T-helper 1 cell (primary cell): Measurements from ENCODE around the gene UVRAG.

Experiments
- DNase-seq, 5 donors: peaks; one replicate each; pipeline ENCODE4 v3.0.0-alpha.2; 2012 to 2020

UVRAG gene

DNA sequence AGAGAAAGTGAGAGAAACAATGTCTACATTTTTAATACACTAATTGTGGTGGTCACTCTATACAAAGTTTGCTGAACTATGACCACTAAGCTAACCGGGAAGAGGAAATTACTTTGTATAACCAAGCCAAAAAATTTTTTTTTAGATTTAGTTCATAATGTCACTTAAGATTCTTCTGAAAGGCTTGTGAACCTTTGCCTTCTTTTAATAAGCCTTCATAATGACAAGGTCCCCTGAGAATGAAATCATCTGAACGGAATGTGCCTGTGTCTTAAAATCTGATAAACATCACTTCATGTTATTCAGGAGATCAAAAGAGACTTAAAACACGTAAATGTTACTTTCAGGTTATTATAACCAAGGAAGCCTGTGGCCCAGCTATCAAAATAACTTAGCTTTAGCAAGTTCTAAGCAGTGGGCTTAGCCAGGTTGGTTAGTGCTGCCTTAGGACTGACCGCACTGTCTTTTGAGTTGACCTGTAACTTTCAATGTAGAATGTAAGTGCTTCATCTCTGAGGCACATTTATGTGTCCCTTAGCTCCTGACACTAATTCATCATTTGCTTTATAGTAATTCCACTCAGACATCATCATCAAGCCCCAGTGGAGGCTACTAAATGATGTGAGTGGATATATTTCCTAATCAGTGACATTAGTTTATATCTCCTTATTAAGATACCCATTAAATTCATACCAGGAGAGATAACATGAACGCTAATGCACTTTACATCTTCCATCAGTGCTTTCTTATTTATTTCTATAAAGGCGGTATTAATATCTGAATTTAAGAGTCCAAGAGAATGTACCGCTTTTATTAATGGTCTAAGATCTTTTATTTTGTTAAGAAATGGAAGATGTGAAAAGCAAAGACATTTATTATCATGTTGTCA lies 268.8 kb downstream of the UVRAG start:
- DNase-seq = no peak

DNA sequence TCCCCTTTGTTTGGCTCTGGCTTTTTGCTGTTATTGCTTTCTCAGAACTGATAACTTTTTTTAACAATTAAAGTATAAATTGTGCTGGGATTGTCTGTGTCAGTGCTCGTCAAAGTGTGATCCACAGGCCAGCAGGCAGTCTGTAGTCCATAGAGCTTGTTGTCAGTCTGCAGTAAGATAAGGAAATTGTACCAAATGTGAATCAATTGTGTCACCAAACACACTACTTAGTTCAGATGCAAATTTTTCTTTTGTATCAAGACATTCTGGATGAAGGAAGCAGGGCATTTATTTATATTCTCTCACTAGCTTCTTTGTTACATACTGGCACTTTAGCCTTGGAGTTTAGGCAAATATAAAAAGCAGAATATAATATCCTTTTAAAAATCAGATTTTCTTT lies 270.3 kb downstream of the UVRAG start:
- DNase-seq = no peak

DNA sequence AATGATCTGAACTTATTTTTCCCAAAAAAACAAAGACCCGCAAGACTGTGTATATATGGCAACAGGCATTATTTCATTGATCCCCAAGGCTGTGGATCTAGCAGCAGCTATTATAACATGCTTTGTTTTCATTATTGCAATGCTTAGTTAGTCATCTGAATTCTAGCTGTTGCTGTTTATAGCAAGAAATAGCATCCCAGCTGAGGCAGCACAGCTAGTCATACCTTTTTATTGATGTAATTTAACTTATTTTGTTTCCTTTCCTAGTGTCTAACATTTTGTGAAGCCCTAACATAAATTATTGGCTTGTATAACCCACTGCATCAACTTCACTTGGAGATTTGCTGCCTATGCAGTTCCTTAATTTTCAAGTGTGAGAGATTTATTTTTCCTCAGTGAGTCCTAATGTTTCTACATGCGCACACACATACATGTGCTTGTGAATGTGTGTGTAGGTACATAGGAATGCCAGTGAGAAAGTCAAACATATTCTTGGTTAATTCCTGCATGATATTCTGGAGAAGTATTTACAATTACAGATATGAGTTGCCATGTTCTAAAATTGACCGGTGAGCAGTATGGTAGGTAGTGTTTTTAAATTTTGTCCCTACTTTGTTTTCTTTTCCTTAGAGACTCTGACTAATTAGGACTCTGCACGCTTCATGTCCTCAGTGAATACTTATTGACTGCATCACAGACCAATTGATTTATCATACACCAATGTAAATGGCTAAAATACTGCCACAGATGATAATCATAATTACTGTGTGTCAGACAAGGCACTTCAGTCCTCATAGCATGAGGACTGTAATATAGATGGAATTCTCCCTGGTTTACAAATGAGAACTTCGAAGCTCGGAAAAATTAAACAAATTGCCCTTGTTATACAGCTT lies 272.0 kb downstream of the UVRAG start:
- DNase-seq = no peak

DNA sequence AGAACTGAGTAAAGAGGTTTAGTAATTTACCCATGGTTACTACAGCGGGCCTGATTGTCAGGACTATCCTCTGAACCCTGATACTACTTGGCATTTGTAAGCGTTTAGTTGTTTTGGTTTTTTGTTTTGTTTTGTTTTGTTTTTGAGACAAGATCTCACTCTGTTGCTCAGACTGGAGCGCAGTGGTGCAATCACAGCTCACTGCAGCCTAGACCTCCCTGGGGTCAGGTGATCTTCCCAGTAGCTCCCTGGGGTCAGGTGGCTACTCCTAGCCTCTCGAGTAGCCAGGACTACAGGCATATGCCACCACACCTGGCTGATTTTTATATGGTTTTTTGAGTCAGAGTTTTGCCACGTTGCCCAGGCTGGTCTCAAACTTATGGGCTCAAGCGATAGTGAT lies 272.7 kb downstream of the UVRAG start:
- no peak for DNase-seq

DNA sequence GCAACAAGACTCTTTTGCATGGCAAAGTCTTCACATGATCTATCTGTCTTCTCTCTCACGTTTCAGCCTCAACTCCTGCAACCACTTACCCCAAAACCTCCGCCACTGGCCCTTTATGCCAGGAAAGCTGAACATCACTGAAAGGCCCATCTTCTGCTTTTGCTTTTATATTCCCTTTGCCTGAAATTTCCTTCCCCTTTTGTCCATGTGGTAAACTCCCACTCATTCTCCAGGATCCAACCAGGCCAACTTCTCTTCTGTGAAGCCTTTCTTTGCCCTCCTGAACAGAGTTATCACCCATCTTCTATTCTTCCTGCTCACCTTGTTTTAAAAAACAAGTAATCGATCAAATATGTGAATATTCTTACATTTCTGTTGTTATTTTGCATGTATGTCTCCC lies 273.5 kb downstream of the UVRAG start:
- DNase-seq = no peak

DNA sequence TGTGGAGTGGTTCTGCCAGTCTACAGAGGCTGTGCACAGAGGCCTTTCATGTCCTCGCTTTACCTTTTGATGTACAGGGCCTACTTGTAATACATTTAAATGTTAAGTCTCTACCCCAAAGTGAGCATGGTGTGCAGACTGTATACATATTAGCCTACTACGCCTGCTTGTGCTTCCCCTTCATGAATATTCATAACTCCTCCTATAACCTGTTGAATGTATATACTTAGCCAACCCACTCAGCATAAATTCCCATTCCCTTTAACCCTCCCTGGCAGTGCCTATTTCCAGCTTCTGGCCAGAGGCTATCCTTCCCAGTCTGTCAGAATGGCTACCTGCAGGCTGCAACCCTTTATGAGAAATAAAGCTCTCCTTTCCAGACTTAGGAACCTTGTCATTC lies 275.2 kb downstream of the UVRAG start:
- no peak for DNase-seq

DNA sequence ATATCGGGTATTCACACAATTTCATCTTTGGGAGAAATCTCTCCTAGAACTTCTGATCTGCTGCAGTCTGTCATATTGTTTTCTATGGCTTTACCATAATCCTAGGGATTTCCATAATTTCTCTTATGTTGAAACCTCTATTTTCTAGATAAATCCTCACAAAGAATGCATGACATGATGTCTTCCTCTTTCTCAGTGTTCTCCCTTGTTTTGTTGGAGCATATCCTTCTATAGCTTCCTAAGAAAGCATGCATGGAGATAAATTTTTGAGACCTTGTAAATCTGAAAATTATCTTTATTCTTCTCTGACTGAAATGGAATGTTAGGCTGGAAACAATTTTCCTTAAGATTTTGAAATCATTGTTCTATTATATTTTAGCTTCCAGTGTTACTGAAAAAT lies 275.8 kb downstream of the UVRAG start:
- no peak for DNase-seq

DNA sequence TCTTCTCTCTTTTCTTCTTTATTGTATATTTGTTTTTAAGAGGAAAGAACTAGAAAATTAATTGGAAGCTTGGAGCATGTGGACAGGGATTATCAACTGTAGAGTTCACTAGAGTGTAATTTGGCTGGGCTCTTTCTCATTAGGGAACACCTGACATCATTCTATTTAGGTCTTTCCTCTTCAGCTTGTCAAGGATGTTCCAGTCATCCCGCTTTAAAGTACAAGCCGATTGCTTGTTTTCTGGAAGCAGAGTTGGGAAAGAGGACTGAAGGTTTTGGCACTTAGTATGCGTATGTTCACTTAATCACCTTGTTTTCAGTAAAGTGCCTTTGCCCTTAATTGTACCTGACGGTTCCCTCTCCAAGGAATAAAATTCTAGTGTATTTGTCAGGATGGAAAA lies 279.7 kb downstream of the UVRAG start:
- no peak for DNase-seq

DNA sequence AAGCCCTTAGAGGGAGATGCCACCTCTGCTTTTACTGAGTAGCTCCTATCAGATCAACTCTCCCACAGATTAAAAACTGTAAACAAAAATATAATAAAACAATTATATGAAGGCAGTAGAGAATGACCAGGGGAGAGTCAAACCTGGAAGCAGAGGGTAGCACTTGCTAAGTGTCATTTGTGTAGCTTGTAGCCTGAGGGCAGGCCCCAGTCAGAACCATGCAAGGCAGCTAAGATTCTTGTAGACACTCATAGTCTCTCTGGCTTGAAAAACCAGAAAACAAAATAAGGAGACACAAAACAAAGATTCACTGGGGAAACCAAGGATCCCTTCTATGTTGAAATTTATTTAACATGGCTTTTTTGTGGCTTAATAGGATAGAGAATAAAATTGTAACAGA lies 280.9 kb downstream of the UVRAG start:
- no peak for DNase-seq

DNA sequence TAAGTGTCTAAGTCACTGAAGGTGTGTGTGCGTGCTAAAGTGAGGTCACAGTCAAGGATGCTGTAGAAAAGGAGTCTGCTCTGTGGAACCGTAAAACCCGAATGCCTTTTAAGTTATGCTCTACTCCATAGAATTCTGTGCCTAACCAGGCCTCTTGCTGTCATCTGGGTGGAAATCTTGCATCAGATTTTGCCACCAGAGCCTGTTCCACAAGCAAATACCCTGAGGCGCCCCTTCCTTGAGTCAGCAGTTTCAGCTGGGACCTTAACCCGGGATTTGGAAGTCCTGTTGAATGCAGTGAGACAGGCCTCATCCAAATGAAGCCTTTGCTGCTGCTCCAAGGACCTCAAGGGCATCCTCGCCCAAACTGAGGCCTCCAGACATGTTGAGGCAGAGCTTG lies 281.5 kb downstream of the UVRAG start:
- DNase-seq = no peak

DNA sequence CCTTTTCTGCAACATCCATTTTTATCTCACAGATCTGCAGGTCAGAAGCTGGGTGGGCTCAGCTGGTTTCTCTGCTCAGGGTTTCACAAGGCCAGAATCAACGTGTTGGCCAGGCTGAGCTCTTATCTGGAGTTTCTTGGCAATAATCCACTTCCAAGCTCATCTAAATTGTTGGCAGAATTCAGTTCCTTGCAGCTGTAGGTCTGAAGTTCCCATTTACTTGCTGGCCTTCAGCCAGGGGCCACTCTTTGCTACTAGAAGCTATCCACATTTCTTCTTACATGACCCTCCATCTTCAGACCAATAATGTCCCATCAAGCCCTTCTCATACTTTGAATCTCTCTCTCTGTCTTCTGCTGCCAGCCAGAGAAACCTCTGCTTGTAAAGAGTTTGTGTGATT lies 287.8 kb downstream of the UVRAG start:
- no peak for DNase-seq

DNA sequence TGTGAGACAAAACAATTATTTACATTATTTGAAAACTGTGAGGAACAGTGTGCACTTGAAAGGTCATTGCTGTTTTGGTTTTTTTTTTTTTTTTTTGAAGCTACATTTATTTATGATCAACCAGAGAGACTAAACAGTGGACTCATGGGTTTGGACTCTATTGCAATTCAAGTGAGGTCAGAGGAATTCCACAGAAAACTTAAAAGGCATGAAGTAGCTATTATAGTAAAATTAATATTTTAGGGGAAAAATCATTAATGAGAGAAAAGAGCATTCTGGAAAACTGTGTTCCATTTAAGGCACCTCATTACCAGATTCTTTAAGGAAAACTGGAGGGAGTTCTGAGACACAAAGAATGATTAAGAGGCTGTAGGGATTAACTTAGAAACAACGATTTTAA lies 288.4 kb downstream of the UVRAG start:
- no peak for DNase-seq

DNA sequence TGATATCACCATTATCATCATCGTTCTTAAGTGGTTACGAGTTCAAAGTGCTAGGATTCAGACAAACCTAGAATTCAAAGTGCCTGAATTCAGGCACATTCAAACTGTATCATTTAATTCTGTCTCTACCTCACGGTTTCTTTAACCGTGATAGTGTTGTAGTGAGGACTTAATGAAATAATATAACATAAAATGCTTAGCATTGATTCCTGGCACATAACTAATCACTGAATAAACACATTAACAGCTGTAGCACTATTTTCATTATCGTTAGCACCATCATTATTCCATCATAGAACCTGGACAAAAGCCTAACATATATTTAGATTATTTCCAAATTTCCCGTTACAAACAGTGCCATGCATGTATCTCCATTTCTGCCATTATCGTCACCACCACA lies 289.3 kb downstream of the UVRAG start:
- DNase-seq = no peak

DNA sequence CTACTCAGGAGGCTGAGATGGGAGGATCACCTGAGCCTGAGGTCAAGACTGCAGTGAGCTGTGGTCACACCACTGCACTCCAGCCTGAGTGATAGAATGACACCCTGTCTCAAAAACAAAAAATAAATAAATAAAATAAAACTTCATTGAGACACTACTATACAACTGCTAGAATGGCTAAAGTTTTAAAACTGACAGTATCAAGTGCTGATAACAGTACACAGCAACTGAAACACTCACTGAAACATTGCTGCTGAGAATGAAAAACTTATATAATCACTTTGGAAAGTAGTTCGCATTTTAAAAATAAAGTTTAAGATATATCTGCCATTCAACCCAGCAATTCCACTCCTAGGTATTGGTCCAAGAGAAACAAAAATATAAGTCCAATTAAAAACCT lies 290.6 kb downstream of the UVRAG start:
- DNase-seq = no peak

DNA sequence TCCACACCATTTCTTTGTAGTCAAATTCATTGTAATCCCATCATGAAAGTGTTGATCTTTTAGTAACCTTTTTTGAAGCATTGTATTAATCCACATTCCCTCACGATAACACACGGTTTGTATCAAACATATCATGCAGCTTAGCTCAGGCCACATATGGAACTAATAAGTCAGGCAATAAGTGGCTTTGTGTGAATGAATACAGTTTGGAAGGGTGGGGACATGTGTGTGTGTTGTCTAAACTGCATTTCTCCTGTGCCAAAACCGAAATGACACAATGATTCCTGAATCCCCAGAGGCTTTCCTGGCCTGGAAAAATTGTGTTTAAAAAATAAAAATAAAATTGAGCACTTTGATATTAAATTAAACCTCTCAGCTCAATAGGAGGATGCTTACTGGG lies 293.0 kb downstream of the UVRAG start:
- no peak for DNase-seq

DNA sequence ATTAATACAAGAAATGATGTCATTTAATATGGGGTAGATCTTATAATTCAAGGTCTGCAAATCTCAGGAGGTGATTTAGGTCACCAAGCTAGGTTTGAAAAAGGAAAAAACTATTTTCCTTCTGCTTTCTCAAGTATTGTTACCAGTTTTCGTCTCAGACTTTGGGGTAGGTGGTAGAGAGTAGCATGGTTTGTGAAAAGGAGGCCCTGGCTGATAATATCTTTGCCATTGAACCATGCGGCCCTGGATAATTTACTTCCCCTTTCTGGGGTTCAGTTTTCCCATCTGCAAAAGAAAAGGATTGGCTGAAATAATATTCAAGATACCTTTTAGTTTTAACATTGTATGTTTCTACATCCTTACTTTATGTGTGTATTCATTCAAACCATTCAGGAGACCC lies 299.2 kb downstream of the UVRAG start:
- DNase-seq = no peak

DNA sequence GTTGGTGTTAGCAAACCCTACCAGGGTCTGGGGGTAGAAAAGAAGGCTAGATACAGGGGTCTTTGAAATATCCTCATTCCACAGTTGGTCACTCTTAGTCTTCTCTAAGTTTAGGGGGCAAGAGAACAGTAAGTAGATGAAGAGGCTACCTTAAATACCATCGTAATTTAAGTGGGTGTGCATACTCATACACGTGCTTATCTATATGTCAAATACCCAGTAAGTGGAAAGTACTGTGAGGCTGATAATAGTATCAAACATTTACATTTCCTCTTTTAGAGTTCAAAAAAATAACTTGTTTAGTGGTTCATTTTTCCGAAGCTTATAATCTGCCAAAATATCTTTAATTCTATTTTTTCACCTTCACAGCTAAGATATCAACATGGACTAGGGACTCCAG lies 300.5 kb downstream of the UVRAG start:
- DNase-seq = no peak

DNA sequence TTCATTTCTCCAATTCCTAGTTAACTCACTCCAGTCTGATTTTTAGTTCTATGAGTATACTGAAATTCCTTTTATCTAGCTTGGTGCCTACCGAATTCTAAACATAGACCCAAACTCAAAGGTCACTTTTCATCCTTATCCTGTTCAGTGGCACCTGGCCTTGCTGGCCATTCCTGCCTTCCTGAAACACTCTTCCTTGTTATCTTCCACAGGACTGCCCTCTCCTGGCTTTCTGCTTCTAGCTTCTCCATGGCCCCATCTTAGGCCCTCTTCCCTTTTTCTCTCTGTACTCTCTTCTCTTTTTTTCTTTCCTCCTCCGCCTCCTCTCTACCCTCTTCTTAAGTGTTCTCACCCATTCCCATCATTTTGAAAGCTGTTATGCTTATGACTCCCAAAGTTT lies 304.0 kb downstream of the UVRAG start:
- no peak for DNase-seq

DNA sequence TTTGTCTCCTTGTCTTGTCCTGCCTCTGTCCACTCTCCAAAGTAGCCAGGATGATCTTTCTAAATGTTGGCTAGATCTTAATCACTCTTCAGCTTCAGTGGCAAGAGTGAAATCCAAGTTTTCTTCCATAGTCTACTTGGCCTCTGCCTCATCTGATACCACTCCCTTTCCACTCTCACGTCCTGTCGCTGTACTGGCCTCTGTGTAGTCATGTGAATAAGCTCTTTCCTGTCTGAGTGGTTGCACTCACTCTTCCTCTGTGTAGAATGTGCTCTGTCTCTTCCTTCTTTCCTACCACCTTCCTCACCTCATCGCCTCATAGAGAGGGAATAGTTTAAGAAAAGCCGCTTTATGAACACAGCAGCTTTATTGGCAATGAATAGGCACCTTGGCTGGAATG lies 304.8 kb downstream of the UVRAG start:
- DNase-seq = no peak

DNA sequence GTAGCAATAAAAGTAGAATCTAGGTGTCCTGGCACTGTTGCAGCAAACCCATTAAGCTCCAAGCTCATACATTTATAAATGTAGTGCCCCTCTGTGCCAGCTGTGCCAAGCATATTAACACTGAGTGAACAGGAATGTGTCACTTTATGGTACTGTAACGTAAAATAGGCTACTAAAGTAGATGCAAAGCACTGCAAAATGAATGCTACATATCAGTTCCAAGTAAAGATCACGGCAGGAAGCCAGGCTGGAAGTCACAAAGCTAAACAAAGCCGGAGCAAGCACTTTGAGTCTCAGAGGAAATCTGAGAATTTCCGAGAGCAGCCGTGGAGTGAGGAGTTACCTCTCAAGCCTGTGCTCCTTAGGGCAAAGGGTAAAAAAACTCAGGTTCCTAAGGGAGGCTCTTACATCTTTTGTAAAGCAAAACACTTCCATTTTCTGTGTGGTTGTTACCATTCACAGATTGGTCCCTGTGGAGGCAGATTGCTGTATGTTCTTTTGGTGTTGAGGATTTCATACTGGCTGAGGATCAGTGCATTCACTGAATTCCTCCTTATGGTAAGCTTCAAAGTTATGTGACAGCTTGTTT lies 305.6 kb downstream of the UVRAG start:
- DNase-seq = no peak

DNA sequence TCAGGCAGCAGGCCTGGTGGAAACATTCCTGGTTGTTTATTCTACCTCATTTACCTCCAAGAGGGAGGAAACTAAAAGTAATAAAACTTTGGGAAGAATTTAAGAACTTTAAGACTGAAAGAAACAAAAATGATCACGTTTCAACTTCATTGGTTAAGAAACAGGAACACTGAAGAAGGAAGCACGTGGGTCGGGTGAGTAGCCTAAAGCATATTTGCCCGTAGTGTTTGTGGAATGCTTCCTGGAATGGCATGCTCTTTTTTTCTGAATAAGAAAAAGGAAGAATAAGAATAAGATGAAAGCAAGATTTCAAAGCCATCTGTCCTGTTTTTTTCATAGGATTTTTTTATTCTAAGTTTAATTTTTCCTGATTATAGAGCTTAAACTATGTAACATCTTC lies 308.2 kb downstream of the UVRAG start:
- DNase-seq = no peak

DNA sequence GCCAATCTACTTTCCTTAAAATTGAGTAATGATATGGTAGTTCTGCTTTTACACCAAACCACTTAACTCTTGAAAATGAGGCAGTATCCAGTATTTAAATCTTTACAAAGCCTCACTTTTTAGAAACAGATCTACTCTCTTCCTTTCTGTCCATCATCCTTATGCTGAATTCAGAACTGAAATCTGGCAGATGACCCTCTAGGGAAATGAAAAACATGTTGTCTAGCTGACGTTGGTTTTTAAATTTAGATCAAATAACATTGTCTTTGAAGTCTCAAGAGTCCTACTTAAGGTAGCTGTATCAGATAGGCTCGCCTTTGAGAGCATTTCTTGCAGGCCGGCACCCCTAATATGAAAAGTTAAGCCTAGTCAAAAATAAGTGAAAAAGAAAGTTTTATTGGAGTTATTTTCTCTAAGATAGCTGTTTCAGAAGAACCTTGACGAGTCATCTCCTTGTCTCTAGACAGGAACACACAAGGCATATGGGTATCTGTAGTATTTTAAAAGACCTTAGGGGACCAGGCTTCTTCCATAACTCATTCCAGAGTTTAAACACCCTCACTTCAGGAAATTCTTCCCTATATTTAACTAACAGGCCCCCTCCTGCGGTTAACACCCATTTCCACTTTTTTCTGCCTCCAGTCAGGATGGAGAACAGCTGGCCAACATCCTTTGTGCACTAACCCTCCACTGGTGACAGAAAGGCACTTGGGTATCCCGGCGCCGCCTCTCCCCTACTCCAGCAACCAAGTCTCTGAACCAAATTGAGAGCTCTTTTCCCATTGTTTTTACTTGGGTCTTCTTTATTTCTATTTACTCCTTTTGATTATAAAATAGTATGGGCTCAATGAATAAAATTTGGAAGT lies 310.1 kb downstream of the UVRAG start:
- DNase-seq = no peak

DNA sequence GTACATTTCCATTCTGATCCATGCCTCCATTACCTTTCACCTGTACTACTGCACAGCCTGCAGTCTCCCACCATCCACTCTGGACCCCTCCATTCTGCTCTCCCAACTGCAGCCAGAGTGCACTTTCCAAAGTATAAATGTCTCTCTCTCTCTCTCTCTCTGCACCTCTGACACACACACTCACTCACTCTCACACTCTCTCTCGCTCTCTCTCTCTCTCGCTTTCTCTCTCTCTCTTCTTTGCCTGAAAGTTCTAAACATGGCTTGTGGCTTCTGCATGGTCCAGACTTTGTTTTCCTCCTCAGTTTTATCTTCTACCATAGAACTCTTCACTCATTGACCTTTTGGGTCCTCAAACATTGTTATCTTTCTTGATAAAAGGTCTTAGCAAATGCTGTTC lies 314.7 kb downstream of the UVRAG start:
- DNase-seq = no peak
